ENCODE data around the gene ETV3.

GRCh38 chr1:157163273-157164127, 25.3 kb upstream of the ETV3 start:
- TF ChIP-seq CTCF (conservative IDR thresholded peaks at IDR 0.05; ENCODE audit: low read length) (peak; percentile 85), EZH2phosphoT487 (IDR thresholded peaks at IDR 0.05; ENCODE audit: borderline replicate concordance, low read depth, low read length) (no peak)
